ENCODE data around the gene BDP1.
"Not testable (repeated sequence)": the region's sequence is repeated elsewhere in the genome, so short reads cannot be mapped to it uniquely, and the experiment has no call there.

The BDP1 gene, protein sequence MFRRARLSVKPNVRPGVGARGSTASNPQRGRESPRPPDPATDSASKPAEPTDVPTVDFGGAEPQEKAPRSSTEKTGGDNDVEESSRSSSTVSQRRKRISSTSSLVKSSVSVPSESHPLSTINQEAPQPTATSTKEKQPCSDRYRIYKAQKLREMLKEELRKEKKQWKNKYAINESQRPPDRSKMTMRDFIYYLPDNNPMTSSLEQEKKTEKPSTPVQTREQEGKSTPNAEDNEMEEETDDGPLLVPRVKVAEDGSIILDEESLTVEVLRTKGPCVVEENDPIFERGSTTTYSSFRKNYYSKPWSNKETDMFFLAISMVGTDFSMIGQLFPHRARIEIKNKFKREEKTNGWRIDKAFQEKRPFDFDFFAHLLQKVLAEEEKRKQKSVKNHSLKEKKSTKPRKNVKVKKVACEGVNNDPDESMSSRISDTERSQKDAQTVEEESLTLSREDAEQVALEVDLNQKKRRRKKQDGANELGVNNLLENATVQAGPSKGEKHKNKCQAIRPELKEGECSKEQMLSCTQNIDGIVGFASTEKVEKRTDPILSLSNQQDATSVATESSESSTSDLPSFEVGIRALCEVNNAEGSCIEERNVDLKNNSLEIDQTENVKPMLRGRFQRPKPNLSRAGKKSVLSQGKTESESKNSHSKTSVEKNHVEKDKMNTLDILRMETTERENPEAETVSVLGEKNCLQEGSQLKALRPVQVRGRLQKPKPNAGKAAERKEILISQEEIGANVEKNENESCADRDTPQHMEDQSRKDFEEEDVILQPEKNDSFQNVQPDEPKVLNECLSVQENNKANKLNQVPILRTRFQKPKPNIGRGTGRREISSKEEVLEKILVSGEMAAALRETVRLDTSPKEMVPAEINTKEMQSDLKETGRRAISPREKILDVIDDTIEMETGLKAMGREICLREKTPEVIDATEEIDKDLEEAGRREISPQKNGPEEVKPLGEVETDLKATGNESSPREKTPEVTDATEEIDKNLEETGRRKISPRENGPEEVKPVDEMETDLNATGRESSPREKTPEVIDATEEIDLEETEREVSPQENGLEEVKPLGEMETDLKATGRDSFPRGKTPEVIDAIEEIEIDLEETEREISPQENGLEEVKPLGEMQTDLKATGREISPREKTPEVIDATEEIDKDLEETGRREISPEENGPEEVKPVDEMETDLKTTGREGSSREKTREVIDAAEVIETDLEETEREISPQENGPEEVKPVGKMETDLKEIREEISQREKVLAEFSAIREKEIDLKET (N-terminal part only)

DNA sequence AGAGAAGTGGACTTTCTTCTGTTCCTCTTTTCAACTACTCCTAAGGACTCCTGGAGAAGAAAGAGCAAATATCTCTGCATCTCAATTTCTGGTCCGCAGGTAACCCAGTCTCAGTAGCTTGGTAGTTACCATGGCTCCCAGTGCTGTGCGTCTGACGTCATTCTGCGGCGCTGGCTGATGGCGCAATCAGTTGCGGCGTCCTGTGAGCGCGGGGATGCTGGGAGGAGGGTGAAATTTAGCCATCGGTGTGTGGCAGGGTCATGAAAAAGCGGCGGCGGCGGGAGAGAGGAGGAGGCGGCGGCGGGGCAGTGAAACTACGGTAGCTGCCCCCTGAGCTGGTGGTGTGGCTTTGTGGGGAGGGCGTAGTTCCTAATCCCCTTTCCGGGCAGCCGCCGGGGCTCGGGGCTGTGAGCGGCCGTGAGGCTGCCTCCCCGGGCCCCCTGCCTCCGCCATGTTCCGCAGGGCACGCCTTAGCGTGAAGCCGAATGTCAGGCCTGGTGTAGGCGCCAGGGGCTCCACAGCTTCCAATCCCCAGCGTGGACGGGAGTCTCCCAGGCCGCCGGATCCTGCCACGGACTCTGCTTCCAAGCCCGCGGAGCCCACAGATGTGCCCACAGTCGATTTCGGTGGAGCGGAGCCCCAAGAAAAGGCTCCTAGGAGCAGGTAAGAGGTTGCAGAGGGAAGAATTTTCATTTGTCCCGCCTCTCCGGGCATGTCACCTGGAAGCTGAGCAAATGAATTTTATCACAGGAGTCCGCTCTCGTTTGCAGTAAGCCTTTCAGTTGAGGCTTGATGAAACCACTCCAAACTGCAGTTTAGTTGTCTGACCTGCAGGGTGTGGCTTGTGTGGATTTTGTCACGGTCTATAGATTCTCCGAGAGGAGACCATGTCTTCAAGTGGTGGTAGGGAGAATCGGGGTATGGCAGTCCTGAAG lies at the start of gene BDP1:
TSS of gene BDP1 (plus strand) at position 225 of the 935 bp plus-strand sequence. CDS start at position 452, 227 bp downstream.
- peak; percentile 95 for DNase-seq

DNA sequence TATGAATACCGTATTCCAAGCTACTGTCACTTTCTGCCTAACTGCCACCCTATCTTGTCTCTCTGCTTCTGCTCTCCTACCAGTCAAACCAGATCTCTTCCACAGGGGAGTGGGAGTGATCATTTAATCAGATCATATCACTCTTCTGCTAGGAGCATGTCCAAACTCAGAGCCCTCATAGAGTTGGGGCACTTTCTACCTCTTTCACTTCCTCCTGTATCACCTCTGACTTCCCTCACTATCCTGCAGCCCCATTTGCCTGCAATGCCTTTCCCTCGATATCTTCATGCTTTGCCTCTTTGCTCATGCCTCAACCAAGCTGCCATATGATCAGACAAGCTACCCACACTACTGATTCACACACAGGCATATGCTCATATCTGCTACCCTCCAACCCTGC lies 45.4 kb upstream of the BDP1 start:
- DNase-seq = not testable (repeated sequence)

DNA sequence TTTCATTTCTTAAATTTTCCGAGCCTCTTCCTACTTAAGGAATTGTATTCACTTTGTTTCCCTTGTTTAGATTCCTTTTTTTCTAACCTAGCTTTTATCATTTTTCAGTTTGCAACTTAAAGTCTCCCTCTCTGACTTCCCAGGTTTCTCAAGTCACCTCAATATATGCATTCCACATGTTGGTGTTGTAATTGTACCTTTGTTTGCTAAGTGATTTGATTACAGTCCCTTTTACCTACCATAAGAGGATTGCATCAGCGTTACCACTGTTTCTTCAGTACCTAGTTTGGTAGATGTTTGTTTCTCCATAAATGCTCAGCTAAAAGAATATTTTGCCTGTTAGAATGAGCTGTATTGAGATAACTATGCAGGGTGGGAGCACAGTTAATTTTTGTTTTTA lies 39.8 kb upstream of the BDP1 start:
- not testable (repeated sequence) for DNase-seq

DNA sequence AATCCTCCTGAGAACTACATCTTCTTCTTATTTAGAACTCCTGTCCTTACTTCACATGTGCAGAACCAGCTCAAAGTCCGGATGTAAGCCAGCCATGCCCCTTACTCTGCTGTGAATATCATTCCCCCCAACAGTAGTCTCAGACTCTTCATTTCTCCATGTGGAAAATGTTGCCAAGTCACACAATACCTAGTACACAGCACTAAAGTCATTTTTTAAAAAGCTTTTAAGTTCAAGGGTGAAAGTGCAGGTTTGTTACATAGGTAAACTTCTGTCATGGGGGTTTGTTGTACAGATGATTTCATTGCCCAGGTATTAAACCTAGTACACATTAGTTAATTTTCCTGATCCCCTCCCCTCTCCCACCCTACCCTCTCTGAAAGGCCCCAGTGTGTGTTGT lies 37.4 kb upstream of the BDP1 start:
- not testable (repeated sequence) for DNase-seq

DNA sequence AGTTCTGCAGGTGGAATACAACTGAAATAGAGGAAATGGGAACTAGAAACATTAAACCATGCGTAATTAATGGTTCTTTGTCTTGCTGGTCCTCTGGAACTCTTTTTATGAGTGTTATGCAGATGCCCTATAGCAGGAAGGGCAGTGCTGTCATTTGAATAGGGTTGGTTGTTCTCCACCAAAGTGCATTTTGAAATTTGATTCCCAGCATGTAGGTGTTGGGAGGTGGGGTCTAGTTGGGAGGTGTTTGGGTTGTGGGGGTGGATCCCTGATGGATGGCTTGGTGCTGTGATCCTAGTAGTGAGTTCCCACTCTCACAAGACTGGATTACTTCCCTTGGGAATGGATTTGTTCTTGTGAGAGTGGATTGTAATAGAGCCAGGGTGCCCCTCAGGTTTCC lies 34.2 kb upstream of the BDP1 start:
- not testable (repeated sequence) for DNase-seq

DNA sequence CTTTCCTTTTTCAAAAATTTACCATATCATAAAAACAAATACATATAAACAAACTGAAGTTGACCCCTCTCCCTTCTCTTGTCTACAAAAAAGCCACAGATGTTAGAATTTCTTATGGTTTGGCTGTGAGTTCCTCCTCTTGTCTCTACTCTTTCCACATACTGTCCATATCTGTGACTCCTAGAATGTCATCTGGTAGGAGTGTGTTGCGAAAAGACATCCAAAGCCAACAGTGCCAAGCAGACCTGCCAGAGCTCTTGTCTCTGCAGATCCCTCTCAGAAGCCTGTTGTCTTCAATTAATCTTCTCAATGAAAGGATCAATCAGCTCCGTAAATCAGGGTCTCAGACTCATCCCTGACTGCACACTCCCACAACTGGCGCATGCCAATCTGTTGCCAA lies 31.6 kb upstream of the BDP1 start:
- not testable (repeated sequence) for DNase-seq

DNA sequence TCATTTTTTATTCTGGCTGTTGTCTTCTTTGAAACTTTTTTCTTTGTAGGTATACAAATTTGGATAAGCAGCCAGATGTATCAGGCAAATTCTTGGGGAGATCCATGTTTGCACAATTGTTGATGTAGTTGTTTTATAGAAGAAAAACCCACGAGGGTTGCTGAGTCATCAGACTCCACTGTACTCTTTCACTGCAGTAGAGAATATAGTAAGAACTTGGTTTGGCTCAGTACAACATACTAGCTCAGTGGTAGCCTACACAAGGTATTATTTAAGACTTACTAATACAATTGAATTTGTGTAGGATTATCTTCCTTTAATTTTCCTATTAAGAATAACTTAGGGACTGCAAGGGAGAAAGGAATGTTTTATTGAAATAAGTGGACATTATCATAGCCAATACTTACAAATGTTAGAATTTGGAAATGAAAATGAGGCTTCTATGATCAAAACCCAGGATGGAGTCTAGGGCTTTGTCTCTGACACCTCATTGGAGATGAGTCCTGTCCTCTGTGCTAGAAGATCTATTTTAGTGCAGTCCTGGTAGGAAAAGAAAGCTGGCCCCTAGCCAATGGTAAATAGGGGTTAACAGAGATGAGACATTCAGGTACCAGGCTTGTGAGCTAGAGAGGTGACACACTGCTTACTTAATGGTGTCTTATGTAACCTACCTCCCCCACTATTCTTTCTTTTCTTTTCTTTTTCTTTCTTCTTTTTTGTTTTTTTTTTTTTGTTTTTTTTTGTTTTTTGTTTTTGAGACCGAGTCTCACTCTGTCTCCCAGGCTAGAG lies 28.6 kb upstream of the BDP1 start:
- DNase-seq = not testable (repeated sequence)

DNA sequence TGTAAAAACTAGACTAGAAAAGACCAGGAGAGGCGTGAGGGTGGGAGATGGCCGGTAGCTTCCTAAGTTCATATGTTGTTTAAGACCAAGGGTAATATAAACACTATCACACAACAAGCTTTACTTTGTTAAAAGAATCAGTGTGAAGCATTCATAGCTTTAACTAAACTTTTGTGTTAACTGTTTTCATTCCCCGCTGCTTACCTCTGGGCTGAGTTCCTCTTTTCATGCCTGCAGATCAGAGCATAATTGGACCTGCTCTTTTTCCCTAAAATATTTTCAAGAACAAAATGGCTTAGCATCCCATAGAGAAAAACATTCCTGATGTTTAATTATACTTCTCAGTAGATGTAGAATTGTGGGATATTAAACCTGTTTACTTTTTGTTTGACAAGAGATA lies 23.0 kb upstream of the BDP1 start:
- not testable (repeated sequence) for DNase-seq

DNA sequence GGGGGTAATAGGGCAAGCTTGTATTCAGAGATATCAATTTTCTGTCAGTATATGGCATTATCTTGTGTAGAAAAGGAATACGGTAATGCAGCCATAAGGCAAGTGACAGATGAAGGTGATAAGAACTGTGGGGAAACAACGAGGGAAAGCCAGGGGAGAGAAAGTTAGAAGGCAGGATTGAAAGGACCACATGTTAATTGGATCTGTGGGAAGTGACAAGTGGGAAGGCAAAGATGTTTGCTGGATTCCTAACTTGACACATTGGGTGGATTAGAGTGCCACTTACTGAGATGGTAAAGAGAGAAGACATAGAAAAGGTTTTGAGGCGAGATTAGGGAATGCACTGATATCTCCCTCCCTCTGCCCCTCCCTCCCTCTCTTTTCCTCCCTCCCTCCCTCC lies 20.6 kb upstream of the BDP1 start:
- DNase-seq = not testable (repeated sequence)

DNA sequence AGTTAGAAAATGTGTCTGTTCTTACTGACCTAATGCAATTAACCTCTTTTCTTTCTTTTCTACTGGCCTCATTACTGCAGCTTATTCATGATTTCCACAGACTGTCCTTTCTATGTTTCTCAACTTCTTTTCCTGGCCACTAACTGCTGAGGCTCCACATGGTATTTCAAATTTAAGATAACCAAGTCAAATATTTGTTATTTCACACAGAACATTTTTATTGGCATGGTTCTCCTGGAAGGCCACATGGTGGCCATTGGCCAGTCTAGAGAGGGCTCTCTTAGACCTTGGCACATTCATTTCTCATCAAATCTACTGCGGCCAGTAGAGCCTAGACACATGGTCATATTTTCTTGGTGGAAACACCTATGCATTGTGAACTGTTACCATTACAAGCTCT lies 13.9 kb upstream of the BDP1 start:
- DNase-seq = not testable (repeated sequence)

DNA sequence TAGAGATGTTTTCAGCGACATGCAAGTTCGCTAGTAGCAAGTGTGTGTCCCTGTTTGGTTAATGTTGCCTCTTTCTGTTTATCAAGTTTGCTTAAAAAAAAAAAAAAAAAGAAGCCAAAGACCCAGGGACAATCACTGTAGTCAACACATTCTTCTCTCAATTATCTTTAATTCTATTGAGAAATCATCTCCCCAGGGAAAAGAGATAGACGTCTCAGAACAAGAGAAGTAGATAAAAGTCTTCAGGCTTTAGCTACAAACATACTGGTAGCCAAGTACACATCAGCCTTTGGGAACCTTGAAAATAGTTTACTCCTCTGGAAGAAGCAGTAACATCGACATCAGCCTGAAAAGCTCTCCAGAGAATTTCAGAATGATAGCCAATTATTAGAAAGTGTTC lies 11.6 kb upstream of the BDP1 start:
- not testable (repeated sequence) for DNase-seq

DNA sequence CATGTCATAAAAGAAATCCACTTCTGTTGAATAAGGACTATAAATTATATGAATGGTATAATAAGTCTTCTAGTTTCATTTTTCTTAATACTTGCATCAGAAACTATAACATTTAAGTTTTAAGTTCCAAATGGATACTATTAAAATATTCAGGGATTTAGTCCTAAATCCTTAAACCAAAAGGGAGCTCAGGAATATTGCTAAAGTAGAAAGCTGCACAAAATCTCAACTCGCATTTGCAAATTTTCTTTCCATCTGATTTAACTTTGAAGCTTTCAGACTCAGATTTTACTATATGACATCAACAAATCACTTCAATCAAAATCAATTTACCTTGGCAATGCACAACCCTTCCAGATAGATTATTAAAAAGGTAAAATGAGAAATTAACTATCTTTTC lies 10.4 kb upstream of the BDP1 start:
- not testable (repeated sequence) for DNase-seq

DNA sequence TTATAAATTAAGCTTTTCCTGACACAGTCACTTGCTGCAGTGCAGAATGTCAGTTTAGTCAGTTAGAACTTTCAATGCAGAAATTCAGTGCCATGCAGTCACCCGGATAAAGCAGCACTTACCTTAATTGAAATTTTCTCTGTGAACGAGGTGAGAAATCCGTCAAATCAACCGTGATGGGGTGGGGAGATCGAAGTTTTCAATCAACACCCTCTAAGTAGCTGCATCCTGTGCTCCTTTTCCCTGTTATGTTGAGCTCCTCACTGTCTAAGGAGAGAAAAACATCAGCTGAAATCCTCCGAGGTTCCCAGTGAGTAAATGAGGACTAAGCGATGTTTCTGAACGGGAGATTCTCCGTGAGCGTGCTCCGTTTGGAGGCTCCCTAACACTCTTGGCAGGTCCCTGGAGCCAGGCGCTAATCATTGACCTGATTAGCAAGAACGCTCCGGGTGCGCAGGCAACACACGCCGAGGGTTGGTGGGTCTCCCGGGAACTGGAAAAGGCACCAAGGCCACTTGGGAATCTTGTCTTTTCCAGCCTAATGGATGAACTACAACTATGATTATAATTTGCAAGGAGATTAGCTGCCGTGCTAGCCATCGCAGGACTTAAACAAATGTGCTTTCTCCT lies 9.8 kb upstream of the BDP1 start:
- DNase-seq = not testable (repeated sequence)

DNA sequence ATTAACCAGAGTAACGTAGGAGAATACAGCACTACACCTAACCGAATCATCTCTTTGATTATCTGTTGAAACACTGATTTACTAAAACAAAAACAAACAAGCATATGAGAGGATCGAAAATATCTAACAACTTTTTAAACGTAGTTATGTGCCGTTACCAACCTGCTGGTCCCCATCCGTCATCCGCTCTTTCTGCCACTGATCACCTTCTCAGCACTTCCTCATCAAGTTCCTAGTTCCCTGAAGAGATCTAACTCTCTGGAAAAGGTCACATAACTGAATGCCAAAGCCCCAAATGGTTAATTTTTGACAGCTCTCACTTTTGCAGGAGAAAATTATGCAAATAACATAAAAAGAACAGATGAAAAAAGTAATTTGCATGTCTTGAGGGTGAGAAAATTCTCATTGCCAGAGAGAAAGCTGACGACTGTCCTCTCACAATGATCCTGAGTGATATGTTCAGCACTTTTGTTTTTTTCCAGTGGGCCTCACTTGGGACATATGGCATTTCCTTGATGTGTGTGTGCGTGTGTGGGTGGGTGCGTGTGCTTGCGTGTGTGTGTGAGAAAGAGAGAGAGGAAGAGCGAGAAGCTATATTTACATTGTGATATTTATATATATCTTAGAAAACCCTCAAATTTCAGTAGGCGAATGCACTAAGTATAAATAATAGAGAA lies 8.8 kb upstream of the BDP1 start:
- DNase-seq = not testable (repeated sequence)

DNA sequence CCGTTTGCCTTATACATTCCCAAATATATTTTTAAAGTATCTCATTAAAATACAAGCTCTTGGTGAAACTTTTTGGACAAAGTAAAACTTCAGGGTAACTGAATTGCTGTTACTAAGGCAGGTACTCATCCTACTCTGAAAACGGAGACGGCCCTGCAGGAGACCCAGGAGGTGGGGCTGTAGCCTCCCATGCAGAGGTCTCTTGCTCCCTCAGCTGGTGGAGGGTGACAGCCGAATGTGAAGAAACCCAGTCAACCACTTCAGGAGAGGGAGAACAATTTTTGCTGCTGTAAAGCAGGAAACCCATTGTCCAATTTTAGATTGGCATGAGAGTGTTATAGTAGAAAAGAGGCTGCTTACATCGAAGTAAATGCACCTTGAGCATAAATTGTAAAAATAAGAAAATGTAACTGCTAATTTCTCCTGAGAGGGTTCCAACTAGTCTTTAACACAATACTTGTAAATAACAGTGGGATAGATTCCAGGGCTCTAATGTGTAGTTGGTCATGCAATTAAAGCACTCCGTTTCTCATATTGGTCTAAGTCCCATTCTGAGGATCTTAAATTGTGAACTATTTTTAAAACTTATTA lies 8.1 kb upstream of the BDP1 start:
- peak; percentile 29 for DNase-seq

DNA sequence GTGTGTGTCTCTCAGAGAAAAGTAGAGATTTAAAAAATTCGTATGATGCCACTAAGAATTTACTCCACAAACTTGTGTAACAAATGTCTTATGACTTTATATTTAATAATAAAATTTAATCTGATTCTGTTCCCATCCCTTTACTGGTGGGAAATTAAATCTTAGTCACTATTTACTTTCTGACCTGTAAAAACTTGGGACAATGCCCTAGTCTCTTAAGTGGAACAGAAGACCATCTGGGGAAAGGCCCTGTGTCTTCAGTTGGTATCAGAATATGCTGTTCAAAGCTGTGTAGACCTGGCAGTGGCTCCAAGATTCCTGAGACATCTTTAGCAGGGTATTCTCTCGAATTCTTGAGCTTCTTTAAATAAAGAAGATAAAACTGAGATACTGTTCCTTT lies 2.6 kb upstream of the BDP1 start:
- DNase-seq = no peak

DNA sequence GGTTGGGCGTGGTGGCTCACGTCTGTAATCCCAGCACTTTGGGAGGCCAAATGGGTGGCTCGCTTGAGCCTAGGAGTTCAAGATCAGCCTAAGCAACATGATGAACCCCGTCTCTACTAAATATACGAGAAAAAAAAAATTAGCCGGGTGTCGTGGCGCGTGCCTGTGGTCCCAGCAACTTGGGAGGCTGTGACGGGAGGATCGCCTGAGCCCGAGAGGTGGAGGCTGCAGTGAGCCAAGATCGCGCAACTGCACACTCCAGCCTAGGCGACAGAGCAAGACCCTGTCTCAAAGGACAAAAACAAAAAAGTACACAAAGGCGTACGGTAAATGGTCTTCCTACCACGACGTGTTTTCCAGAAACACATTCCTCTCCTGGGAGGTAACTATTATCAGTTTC lies 538 bp upstream of the BDP1 start:
- DNase-seq = no peak

DNA sequence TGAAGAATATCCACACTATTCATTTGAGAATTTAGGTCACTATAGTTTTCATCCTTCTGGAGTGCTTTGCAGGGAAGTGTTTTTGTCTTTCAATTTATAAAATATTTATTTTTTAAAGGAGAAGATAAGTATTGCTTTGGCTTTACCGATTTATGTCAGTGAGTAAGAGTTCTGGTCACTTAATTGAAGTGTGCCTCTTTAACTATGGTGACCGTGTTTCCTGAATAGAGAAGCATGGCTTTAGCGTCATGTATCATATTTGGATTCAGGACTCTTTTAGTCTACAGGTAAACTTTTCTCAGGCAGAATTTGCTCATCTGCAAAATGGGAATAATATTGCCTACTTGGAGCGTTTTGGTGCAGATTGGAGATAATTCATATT lies 902 bp downstream of the BDP1 start:
- no peak for DNase-seq

DNA sequence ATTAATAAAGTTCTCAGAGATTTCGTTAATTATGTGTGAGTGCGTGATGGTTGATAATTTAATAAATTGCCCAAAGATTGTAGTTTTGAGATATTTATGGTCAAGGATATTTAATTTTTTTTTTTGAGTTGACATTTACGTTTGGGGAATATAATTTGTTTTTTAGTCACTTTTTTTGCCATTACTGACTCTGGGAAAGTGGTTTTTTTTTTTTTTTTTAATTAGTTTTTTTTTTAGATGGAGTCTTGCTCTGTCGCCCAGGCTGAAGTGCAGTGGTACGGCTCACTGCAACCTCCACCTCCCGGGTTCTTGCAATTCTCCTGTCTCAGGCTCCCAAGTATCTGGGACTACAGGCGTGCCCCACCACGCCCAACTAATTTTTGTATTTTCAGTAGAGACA lies 1.7 kb downstream of the BDP1 start:
- DNase-seq = no peak

DNA sequence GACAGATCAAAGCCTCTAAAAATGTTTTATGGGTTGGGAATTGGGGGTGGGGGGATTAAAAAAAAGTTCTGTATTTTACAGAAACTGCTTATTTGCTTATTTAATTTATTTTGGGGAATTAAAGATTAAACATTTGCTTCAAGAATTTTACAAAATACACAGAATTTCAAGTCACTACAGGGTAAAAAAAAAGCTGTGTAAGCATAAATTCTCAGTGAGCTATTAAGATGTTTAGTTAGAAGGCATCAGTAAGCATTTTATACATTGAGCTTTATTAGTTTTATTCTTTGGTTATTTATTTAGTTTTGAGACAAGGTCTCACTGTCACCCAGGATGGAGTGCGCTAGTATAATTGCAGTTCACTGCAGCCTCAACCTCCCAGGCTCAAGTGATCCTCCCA lies 5.2 kb downstream of the BDP1 start:
- DNase-seq = no peak
